Superior temporal gyrus (tissue), 1 donor: ENCODE results near the gene AATF.

Experiments
- DNase-seq: peaks from one replicate; pipeline ENCODE4 v3.0.0-alpha.2; 2016; ENCODE audit errors: extremely low spot score

AATF gene

DNA sequence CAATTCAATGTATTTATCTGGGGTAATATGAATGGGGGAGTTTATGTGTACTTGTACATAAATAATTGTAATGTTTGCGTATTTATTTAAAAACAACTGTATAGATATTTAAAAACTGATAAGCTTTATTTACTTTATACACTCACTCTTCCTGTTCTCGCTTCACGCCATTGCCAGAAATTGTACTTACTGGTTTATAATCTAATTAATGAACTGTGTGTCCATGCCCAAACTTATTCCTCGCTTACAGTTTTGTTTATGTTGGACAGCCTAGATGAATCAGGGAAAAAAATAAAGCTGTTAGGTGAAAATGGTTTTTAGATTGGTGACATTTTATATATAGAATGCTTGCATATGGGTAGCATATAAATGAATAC, 30.8 kb downstream of the AATF start:
- DNase-seq, result no peak

DNA sequence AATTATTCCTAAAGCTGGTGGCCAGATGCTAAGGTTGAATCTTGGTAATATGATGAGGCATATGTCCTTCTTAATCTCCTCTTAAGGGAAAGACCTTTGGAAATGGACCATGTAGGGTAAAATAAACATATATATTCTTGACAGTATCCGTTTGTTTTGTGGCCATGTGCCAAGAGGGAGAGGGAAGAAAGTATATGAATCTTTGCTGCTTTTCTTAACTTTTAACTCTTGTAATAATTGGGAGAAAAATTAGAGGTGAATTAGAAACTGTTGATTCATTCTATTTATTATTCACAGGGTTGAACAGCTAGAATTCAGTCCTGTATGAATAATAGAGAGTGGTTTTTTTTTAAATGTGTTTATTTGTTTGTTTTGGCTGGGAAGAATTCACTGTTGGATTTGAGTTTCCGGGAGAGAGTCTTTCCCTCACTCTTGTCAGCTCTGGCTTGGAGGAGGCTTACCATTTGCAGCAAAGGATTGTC, 31.6 kb downstream of the AATF start:
- no peak for DNase-seq

DNA sequence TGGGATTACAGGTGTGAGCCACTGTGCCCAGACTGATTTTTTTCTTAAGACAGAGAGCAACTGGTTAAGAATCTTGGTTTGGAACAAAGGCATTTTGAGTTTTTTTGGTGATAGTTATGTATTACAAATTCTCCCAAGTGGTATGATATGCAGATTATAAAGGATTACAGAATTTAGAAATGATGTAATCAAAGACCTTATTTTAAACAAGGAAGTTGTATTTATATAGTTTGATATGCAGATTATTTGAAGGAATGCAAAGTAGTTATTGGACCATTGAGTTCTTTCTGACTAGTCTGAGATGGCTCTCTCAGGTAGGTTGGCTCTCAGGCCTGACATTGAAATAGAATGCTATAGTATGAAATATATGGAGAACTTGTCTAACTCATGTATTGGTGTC, 34.9 kb downstream of the AATF start:
- no peak for DNase-seq

DNA sequence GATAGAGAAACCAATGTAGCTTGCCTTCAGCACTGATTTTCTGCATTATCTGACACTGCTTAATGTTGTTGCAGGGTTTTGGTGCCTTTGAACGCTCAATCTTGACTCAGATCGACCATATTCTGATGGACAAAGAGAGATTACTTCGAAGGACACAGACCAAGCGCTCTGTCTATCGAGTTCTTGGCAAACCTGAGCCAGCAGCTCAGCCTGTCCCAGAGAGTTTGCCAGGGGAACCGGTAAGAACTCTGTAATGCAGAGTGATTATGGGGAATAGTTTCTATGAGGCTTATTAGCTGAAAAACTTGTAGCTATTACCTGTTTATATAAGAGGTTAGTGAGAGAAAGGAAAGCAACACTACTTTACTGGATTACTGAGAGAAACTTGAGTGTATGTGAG, 40.4 kb downstream of the AATF start:
- no peak for DNase-seq

DNA sequence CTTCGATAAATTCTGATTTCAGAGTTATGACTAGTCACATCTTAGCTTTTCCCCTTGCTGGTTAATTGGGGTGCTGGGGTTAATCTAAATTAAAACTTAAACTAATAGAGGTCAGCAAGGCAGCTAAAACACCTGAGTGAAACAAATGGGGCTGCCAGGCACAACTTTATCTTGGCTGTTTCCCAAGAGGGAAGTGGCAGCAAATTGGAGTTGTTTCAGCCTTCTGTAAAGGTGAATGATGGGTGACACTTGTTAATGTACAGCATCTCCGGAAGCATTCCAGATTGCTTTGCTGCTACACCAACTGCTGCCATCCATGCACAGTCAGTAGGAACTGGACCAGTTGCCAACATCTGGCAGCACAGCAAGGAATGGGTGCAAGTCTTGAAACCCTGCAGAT, 43.9 kb downstream of the AATF start:
- DNase-seq, result no peak

DNA sequence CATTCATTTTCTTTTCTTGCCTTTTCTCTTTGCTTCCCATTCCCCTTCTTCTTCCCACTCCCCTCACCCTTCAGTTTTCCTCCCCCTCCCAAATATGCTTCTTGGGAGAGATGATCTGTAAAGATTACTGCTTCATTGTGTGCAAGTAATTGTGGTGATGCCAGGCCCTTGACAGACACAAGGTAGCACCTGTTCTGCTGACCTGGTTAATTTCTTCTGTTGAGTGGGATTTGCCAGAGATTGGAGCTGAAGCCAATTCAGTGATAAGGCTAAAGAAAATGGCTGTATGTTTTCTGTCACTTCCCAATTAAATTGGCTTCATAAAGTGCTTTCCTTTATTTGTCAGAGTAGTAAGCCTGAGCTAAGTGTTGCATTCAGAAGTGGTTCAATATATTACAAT, 44.5 kb downstream of the AATF start:
- DNase-seq, result no peak

DNA sequence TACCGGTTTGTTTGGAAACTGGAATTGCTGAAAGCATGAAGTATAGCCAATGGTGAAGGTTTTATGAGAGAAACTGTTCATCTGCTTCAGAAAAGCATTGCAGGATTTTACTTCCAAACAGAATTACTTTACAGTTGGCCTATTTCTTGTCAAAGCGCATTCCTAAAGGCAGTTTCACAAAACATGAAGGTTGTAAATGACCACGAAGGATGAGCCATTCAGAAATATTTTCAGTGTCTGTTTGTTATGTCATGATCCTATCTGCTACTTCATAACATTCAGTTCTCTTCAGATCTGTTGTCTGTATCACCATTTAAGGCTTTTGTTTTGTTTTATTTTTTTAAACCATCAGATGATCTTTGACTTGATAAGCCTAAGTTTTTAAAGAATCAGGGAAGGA, 45.7 kb downstream of the AATF start:
- no peak for DNase-seq

DNA sequence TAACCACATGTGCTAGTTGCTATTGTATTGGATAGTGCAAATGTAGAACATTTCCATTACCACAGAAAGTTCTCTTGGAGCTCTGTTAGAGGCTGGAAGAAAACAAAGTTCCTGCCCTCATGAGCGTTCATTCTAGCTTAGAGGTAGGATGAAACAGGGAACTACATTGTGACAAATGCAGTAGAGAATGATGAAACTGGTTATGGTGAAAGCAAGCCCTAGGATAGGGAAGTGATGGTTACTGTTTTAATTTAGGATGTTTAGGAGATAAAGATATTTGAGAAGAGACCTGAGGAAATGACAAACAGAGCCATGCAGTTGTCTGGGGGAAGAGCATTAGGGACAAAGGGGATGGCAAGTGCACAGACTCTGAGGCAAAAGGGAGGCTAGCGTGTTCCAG, 50.7 kb downstream of the AATF start:
- no peak for DNase-seq

DNA sequence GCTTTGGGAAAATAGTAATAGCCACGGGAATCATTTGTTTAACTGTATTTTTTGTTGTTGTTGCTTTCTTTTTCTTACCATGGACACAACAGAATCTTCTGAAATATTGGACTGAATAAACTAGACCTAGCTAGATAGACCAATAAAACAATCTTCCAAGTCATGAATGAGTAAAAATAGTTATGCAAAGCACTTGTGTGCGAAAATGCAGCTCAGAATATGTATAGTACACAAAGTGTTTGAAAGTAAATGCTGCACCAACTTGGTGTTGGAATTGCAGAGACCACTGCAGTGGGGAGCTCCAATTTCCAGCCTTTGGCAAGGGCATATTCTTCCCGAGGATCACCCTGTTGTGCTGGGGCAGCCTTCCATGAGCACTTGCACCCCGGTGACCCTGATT, 68.0 kb downstream of the AATF start:
- DNase-seq, result no peak

DNA sequence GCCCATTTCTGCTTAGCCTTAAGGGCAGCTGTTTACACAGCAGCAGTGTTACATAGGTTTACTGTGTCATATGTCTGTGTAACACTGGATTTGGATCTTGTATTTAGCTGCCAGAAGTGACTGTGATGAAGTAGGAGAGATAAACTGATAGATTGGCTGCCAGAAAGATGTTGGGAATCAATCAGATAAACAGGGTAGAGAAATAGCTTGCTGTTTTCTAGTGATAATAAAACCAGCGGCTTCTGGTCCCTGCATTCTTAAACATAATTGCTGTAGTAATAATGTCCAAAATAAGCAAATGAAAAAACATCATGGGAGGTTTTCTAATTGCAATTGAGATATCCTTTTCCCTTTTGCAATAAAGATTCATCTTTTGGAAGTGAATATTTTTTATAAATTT, 68.7 kb downstream of the AATF start:
- no peak for DNase-seq

DNA sequence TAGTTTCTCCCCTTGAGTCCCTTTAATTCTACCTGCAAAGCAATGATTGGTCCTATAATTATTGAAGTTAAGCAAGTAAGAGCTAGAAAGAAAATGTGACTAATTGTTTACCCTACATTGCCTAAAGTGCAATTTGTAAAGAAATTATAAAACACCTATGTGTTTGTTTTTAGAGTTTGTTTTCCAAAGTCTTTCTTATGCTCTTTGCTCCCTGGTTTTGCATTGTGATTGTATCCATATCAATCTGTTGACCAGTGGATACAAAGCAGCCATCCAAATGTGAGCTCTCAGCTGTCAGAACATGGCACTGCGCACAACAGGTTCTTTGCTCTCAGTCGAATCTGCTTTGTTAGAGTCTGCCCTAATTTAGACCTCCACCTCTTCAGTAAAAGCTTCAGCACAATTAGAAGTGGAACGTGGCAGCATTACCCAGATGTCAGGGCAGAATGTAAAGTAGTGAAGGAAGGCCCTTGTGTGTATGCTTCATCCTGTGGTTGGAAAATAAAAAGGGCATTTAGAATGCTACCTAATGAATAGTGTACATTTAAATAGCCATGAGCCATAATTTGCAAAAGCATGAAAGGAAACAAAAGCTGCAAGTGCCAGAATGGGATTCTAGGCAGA, 70.5 kb downstream of the AATF start:
- DNase-seq, result no peak

DNA sequence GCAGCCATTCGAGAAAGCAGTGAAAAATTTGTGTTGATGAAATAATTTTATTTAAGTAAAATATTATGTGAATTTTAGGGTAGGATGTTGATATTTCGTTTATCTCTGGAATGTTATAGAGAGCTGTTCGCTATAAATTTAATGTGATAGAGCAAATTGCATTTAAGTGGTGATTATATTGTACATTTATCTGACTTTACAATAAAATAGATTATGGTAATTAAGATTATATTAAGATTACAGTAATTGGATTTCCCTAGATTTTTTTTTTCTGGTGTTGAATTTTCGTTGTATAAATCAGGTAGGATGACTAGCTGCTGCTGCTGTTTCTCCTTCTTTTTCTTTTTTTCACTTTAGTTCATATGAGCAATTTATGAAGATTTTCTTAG, 71.0 kb downstream of the AATF start:
- no peak for DNase-seq

DNA sequence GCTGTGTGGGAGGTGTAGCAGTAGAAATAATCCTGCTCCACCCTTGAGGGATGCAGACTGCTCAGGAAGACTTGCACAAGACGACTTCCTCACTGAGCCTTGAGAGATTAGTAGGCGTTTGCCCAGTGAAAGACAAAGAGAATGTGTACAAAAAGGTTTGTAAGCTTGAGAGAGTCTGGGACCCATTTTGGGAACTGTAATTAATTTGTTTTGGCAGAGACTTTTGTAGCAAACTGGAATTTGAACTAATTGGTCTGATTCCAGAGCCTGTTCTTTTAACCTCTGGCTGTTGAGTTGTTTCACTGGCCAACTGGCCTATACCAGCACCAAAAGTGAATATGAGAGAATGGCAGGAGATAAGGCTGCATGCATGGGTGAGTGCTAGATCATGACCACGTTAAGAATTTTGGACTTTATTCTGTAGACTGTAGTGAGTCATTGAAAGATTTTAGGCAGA, 75.5 kb downstream of the AATF start:
- DNase-seq, result peak; percentile 29

DNA sequence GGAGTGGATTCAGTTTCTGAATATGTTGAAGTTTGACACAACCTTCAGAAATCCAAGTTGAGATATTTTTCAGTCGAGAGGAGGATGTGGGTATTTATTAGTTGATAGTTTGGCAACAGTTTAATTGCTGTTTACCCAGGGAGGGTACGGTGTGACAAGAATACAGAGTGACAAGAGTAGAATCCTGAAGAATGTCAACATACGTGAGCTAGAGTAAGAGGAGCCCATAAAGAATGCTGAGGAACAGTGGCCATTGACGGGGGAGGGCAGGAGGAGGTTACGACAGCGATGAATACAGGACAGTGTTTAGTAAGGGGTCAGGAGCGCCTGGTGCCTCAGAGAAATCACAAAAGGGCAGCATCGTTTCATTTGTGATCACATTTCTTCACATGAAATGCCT, 76.5 kb downstream of the AATF start:
- DNase-seq, result no peak

DNA sequence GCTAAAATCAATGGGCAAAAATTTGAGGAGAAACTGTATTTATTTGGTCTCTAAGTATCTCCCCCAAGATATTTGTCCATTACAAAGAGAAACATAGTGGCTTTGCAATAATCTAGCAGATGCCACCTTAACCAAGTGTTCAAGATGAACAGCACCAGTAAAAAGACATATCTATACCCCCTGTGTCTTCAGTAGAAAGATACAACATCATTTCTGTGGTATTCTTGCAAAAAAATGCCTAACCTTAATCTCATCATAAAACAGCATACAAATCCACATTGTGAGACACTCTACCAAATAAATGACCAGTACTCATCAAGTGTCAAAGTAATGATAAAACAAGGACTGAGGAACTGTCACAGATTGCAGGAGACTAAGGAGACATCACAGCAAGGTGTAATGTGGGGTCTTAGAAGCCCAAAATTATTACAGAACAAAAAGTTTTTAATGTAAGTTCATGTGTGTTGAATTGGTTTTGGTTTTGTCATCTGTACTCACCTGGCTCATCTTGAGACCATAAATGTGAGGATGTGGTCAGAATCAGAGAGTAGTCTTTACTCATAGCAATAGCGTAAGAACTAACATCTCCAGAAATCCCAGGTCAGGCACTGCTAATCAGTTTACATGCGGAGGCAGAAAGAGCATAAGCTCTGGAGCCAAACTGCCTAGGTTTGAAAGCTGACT, 77.2 kb downstream of the AATF start:
- no peak for DNase-seq

DNA sequence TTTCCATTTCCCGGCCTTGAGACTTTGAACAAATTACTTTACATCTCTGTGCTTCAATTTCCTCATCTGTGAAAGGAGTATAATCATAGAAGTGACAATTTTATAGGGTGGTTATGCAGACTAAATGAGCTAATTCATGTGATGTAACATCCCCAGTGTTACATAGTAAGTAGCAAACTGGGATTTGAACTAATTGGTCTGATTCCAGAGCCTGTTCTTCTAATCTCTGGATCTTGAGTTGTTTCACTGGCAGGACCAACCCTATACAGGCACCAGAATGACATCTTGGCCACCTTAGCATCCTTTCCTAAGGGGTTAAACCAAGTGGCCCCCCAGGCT, 77.7 kb downstream of the AATF start:
- DNase-seq, result no peak

DNA sequence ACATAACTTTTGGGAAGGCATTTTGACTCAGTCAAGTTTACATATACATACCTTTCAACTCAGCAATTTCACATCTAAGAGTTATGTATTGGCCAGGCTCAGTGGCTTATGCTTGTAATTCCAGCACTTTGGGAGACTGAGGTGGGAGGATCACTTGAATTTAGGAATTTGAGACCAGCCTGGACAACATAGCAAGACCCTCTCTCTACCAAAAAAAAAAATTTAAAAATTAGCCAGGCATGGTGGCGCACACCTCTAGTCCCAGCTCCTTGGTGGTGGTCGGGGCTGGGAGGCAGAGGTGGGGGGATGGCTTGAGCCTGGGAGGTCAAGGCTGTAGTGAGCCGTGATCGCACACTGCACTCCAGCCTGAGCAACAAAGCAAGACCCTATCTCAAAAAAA, 79.3 kb downstream of the AATF start:
- DNase-seq, result no peak

DNA sequence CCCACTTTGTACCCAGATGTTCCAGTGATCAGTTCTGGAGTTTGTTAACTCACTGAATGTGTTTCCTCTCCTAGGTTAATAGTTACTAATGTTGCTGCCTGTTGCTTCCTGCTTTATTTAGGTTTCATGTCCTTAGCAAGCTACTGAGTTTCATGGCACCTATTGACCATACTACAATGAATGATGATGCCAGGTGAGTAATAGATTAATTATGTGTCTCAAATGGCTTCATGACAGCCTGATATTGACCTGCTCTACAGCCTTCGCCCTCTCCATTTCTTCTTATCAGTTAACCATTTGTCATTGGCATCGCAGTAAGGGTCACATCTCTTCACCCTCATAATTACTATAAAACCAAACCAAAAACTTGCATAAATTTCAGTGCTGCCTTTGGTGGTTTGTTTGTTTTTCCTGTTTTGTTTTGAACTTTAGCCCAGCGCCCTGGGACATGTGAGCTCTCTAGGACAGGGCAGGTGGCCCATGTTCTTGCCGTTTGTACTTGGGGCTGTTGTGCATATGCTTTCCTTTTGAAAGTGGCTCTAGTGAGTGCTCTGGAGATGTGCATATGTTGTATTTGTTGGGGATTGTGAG, 82.8 kb downstream of the AATF start:
- no peak for DNase-seq

DNA sequence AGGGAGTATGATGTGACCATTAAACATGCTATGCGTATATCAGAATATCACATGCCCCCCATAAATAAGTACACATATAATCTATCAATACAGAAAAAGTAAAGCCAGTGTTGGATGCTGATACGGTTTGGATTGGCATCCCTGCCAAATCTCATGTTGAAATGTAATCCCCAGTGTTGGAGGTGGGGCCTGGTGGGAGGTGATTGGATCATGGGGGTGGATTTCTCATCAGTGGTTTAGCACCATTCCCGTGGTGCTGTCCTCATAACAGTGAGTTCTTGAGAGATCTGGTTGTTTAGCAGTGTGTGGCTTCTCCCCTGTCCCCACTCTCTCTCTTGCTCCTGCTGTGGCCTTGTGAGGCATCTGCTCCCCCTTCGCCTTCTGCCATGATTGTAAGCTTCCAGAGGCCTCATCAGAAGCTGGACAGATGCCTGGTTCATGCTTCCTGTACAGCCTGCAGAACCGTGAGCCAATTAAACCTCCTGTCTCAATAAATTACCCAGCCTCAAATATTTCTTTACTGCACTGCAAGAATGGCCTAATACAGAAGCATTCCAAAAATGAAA, 88.9 kb downstream of the AATF start:
- no peak for DNase-seq

DNA sequence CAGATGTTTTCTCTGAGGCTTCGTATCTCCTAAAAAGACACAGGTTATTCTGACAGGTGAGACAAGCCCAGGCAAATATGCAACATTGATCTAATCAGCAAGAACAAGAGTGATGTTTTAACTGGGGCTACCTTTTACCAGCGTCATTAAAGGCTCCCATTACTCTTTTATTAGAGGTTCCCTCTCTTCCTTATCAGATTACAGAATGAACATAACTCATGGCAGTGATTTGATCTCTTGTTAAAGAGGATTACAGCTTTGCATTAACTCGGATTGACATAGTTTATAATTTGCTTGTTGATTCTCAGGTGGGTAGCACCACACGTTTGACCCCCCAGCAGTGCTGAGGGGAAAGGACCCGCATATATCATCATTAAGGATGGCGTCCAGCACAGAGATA, 90.5 kb downstream of the AATF start:
- DNase-seq, result no peak

DNA sequence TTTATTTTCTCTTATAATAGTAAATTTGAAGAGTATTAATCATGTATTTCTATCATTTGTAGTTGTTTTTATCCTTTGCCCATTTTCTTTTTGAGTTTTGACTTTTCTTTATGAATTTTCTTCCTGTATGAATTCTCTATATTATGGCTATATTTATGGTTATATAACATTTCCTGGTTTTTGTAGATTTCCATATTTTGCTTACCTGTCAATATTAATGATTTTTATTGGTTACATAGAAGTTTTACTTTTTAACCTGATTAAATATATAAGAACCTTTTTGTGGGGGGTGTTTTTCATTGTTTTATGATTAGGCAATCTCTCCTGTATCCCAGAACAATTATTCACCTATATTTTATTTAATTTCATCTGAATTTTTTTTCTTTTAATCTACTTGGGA, 93.2 kb downstream of the AATF start:
- DNase-seq, result no peak

DNA sequence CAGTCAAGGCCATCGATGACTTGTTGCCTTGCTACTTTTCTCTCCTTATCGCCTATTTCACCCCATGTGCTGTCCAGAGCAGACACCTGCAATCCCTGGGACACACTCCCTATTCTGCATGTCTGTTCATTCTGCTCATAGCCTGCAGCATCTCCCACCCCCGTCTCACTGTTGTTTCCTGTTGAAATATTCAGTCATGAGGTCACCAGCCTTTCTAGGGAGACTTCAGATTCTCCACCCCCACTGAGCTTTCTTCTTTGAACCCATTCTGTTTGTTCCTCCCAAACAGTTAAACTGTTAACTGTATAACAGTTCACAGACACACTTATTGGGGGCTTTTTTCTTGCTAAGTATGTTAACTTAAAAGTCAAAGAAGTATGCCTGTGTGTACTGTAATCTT, 94.4 kb downstream of the AATF start:
- no peak for DNase-seq

DNA sequence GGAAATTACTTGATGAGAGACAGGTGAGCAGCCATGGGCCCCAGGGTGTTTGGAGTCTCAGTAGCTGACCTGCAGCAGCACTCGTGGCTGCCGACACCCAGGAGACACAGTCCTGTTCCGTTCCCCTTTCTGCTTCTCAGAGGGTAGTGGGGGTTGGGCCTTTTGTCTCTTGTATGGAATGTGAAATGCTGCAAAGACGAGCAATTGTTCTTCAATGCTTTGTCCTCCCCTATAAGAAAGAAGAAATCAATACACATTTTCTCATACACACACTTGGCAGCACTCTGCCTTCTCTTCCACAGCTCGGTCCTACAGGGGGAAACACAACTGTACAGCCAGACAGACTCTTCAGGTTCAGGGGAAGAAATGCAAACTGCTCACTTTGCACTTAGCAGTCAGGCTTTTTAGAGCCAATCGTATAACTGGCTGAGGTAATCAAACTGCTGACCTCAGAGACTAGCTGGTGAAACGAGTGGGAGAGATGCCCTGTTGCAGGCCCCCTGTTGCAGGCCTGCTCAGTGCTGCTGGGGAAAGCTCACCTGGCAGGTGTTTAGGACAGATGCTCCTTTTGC, 96.7 kb downstream of the AATF start:
- no peak for DNase-seq
